Stimulated activated CD8-positive, alpha-beta memory T cell treated with anti-CD3 and anti-CD28 coated beads, Interleukin-12 subunit alpha, Interleukin-12 subunit beta, amount 100 ng/mL, for 24 hours (primary cell): Measurements from ENCODE around the gene IDH2.

Experiments
- DNase-seq: peaks from one replicate; pipeline ENCODE4 v3.0.0-alpha.2; 2020; ENCODE audit errors: extremely low read depth

Gene IDH2

DNA sequence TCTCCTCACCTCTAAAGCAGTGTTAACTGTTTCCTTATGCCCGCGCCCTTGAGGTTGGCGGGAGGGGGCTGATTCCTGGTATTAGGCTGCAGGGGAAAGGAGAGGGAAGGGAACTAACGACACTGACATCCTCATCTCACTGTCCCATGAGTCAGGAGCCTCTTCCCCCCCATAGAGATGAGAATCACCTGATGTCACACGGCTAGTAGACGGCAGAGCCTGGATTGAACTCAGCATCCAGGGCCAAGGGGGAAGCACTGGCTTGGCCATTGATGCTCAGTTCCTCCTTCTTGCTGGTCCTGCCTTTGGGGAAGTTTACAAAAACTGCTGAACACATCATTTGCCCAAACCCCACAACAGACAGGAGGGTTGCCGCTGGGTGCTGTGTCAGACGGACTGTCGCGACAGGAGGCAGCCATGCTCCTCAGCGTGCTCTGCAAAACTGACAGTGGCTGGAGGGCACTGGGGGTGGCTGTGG is 38.5 kb downstream of the IDH2 start:
- DNase-seq, result no peak

DNA sequence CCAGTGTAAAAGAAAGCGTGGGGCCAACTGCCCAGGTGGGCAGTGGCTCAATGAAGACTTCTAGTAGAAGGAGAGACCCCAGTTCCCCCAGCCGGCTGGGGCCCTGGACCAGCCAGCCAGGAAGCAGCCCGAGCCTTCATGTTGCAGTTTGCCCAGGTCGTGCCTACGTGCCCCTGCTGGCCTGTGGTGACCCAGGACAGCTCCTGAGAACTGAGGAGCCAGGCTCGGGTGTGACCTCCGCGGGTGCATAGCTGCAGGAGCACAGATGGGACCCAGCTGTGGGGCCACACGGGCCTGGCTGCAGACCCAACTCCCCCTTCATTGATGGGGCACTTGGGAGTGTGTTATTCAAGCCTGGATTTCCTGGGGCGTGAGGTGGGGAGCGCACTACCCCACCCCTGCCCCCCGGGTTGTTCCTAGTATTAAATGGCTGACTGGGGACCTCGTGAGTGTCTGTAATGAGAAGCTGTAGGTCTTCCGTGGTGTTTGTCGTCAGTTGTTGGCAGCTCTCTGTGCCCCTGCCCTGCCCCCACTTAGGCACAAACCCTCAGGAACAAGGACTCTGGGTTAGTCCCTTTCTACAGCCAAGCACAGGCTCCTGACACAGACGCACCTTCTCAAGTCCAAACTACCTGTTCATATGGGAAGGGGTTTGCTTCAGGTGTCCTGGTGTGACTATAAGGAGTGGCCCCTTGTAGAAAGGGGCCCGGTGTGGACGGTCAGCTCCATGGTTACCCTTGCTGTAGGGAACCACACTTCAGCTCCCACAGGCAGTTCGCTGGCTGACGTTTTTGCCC is 39.1 kb downstream of the IDH2 start:
- no peak for DNase-seq

DNA sequence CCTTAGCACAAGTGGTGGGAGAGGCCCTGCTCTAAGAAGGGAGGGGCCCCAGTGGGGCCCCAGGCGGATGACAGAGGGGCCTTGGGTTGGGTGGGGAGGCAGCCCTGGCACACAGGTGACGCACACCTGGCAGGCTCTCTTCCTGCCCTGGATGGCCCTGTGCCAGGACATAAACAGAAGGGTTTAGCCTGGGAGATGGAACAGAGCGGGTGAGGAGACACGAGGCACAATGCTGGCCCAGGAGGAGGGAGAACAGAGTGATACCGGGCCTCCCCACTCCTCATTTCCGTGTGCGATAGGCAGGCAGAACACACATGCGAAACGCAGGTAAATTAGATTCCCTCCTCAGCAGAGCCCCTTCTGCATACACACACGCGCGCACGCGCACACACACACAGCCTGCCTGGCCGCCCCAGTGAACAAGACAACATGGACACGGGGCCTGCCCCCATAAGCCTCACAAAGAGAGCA is 39.8 kb downstream of the IDH2 start:
- no peak for DNase-seq

- DNase-seq, result no peak
Measured at GRCh38 chr15:90062023-90062442, 40.2 kb downstream of the IDH2 start.

- no peak for DNase-seq
Measured at GRCh38 chr15:90060797-90061196, 41.5 kb downstream of the IDH2 start.

DNA sequence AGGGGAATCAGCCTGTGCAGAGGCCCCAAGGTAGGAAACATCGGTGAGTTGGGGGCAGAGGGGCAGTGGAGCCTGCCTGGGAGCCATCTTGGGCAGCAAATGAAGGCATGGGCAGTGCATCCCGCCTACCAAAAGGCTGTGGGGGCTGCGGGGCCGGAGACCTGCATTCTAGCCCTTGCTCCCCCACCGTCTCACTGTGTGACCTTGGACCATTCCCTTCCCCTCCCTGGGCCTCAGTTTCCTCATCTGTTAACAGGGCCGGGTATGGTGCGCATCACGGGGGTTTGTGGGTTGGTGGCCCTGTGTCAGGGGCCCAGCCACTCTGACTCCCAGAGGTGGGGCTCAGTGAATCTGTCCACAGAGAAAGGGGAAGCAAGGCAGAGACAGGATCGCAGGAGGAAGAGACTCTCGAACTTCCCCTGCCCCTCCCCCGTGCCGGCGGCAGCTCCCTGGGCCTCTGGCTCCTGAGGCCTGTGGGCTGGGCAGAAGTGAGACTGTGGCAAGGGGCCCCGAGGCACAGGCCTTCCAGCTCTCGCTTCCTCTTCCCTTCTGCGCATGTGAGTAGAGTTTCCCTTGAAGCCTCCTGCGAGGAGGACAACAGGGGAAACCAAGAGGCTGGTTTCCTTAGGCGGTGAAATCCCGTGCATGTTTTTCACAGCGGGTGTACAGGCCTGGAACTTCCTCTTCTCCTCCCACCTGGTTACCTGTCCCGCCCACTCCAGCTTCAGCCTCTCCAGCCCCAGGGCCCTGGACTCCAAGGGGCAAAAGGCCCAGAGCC is 42.9 kb downstream of the IDH2 start:
- peak; percentile 53 for DNase-seq

- no peak for DNase-seq
Measured at GRCh38 chr15:90058775-90059174, 43.5 kb downstream of the IDH2 start.

GRCh38 chr15:90058308-90058707 is 44.0 kb downstream of the IDH2 start:
- DNase-seq, result no peak

DNA sequence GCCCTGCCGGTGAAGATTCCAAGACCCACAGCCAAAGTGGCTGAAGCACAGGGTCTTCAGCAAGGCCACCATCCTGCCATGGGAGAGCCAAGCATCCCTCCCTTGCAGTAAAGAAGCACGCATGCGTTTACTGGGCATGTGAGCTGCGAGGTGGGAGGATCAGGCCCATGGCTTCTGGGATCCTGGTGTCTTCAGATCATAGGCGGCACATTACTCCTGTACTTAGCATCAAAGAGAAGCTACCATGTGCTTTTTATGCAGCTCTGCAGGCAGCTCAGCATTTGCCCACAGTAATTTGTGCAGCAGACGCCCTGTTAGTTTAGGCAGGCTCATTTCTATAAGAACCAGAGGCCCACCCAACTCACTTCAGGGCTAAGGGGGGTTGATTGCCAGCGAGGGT is 45.7 kb downstream of the IDH2 start:
- DNase-seq, result no peak

DNA sequence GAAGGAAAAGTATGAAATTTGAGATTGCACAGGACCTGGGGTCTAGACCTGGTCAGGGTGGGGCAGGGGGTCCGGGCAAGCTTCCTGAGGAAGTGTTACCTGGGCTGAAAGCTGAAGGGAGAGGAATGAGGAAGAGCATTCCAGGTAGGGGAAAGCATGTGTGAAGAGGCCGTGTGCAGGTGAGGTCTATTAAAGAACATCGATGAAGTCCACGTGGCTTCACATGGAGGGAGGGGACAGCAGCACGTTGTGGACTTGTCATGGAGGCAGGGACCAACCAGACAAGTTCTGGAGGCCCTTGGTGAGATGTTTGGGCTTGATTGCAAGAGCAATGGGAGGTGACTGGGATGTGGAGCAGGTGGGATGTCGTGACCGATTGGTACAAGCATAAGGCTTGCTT is 47.1 kb downstream of the IDH2 start:
- no peak for DNase-seq

- no peak for DNase-seq
Measured at GRCh38 chr15:90054618-90055097, 47.6 kb downstream of the IDH2 start.

DNA sequence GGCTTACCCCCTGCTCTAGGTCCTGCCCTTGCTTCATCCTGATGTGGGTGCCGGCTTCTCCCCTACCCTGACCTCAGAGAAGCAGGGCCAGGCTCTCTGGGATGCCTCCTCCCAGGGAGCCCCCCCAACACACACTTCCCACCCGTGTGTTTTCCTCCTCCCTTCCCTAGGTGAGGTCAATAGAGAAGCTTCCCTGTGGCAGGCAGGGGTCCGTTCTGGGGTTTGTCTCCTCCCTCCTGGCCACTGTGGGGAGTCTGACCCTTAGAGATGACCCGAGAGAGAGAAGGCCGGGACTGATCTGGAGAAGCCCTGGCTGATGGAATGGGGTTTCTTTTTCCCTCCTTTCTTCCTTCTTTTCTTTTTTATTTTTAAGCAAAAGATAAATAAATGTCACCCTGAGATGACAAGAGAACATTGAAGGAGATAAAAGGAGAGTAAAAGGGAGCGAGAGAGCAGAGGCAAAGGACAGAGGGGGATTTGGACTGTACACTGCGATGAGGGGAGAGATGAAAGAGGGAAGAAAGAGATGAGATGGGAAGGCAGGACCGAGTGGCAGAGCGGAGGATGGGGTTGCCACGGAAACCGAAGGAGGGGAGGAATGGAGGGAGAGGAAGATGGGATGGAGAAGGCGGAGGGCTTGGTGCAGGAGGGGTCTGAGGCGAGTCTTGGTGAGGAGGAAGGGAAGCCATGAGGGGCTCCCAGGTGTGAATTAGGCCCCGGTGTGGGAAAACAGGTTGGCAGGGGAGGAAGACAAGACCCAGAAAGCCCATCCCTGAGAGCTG is 48.4 kb downstream of the IDH2 start:
- DNase-seq, result no peak

GRCh38 chr15:90051874-90052273 is 50.4 kb downstream of the IDH2 start:
- DNase-seq, result no peak

DNA sequence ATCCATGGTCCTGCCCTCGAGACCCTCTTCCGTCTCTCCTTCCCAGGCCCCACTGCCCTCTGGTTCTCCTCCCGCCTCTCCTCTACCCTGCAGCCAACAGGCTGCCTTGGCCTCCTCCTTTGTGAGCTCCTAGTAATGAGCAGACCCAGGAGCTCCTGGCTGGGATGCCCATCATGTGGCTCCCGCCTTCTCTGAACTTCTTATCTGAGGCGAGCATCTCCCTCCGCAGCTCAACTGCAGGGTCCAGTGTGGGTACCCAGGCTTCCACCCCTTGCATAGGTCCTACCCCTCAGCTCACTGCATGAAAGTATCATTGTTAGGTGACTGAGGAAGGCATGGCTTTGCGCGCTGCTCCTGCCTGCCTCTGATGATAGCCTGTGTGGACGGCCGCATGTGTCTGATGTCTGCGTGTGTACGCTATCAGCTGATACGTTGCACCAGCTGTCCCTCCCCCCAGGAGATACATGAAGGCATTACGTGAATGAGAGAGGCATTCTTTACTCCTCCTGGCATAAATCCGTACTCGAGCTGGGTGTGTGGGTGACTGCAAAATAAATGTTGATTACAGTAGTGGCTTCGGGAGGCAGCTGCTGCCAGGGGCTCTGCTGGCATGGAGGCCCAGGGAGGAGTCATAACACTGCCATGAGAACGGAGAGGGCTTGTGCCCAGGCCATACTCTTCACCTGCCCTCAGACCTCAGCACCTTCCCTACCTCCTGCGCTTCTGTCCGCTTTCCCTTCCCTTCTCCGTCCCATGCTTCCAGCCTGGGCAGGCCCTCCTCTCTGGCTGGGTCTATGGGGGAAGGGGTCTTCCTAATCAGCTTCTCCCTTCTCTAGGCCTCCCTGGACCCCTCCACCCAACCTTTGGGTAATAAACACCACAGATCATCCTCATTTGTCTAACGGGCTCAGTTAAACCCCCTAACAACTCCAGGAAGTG is 52.3 kb downstream of the IDH2 start:
- DNase-seq, result no peak

DNA sequence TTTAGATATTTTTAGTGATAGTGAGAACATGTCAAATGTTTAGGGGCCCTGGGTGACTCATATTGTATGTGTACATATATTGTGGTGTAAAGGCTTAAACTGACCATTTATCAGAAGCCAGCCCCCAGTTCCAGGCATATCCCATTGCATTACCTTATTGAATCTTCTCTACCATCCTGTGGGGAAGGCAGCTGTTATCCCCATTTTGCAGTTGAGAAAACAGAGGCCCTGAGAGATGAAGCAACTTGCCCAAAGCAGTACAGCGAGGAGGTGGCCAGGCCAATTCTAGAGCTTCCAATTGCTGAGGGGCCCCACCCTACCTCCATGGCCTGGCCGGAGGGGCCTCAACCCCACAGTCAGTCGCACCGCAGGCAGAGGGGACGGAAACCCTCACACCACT is 53.2 kb downstream of the IDH2 start:
- no peak for DNase-seq

DNA sequence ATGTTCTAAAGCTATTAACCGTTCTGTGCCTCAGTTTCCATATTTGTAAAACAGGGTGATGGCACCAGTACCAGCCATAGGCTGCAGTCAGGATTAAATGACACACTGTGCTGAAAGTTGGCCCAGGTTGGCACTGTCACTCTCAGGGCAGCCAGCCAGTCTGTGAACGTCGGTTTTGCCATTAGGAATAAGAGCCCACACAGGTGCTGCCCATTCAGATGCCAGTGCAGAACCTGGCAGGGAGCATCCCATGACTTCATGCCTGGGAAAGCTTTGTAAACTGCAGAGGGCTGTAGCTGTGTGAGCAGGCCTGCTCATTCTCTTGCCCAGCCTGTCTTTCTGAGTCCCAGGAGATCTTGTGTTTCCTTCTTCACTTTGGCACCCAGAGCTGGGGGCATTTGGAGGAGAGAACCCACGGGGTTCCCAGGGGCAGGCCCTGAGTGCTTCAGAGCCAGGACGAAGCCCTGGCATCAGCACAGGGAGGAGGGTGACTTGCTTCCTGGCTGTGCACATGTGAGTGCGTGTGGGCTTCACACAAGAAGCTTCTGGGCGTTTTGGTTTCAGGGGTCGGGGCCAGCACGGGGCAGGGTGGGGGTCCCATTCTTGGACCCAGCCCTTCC is 54.2 kb downstream of the IDH2 start:
- no peak for DNase-seq

GRCh38 chr15:90046911-90047392 is 55.3 kb downstream of the IDH2 start:
- DNase-seq, result no peak

- no peak for DNase-seq
Measured at GRCh38 chr15:90046289-90046688, 56.0 kb downstream of the IDH2 start.

- DNase-seq, result no peak
Measured at GRCh38 chr15:90044916-90045371, 57.3 kb downstream of the IDH2 start.

GRCh38 chr15:90044191-90044590 is 58.1 kb downstream of the IDH2 start:
- no peak for DNase-seq
